DMS 273 (cell line): Measurements from ENCODE around the gene QRSL1.
"Not testable (repeated sequence)": the region's sequence is repeated elsewhere in the genome, so short reads cannot be mapped to it uniquely, and the experiment has no call there.

Source experiments
- DNase-seq: peaks from one replicate; lab custom pipeline; 2025; ENCODE audit not compliant: unreplicated experiment; lab: John Stamatoyannopoulos, UW

QRSL1 gene

GRCh38 chr6:106629103-106629858 is at the start of gene QRSL1, which contains the start of gene RTN4IP1:
TSS of gene QRSL1 (plus strand) at chr6:106629578. CDS start at chr6:106629682, 104 bp downstream.
TSS of gene RTN4IP1 (minus strand) at chr6:106629498. CDS start at chr6:106629021, 477 bp downstream.
- peak; percentile 96 for DNase-seq

GRCh38 chr6:106581468-106581867 is 47.9 kb upstream of the QRSL1 start:
- no peak for DNase-seq

- DNase-seq: no peak
These were observed 42.5 kb upstream of the QRSL1 start for GRCh38 chr6:106586815-106587415.

GRCh38 chr6:106588937-106589336 is 40.4 kb upstream of the QRSL1 start:
- not testable (repeated sequence) for DNase-seq

- no peak for DNase-seq
These were observed 38.1 kb upstream of the QRSL1 start for GRCh38 chr6:106591111-106591825.

- DNase-seq: no peak
These were observed 29.9 kb upstream of the QRSL1 start for GRCh38 chr6:106599440-106599839.

GRCh38 chr6:106600329-106600728 is 29.0 kb upstream of the QRSL1 start:
- no peak for DNase-seq

GRCh38 chr6:106608080-106608668 is 21.2 kb upstream of the QRSL1 start:
- DNase-seq: peak; percentile 78

GRCh38 chr6:106609699-106610098 is 19.7 kb upstream of the QRSL1 start:
- peak; percentile 63 for DNase-seq

- no peak for DNase-seq
These were observed 18.3 kb upstream of the QRSL1 start for GRCh38 chr6:106611030-106611429.

- no peak for DNase-seq
These were observed 16.5 kb upstream of the QRSL1 start for GRCh38 chr6:106612671-106613416.

GRCh38 chr6:106613590-106613989 is 15.8 kb upstream of the QRSL1 start:
- DNase-seq: no peak

GRCh38 chr6:106614166-106614565 is 15.2 kb upstream of the QRSL1 start:
- DNase-seq: no peak

- no peak for DNase-seq
These were observed 14.7 kb upstream of the QRSL1 start for GRCh38 chr6:106614592-106615257.

GRCh38 chr6:106617302-106617701 is 12.1 kb upstream of the QRSL1 start:
- no peak for DNase-seq

GRCh38 chr6:106617857-106618256 is 11.5 kb upstream of the QRSL1 start:
- DNase-seq: no peak

GRCh38 chr6:106618324-106618723 is 11.1 kb upstream of the QRSL1 start:
- DNase-seq: no peak

GRCh38 chr6:106619223-106619622 is 10.2 kb upstream of the QRSL1 start:
- no peak for DNase-seq

- DNase-seq: no peak
These were observed 8.3 kb upstream of the QRSL1 start for GRCh38 chr6:106620931-106621672.

GRCh38 chr6:106622412-106622811 is 7.0 kb upstream of the QRSL1 start:
- no peak for DNase-seq
